ENCODE measurements around the gene OAS3. TPM values are rescaled to one million over a fixed set of nuclear protein-coding genes. Genes with fewer than 3 reads are reported as not detected.

The OAS3 gene
- total RNA-seq, 3 donors from 2014 or later = 5.2 to 15.1 (median 5.9) TPM

DNA sequence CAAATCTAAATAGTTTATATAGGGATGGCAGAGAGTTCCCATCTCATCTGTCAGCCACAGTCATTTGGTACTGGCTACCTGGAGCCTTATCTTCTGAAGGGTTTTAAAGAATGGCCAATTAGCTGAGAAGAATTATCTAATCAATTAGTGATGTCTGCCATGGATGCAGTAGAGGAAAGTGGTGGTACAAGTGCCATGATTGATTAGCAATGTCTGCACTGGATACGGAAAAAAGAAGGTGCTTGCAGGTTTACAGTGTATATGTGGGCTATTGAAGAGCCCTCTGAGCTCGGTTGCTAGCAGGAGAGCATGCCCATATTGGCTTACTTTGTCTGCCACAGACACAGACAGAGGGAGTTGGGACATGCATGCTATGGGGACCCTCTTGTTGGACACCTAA lies 32.1 kb downstream of the OAS3 start:
- Histone ChIP-seq H3K27me3 (no peaks in the 10 kb centered on the region), H3K4me3 (no peak overlapping the region), H3K4me1 (no peaks in the 10 kb centered on the region), H3K36me3 (no peaks in the 10 kb centered on the region), H3K9me3 (no peaks in the 10 kb centered on the region), H3K27ac (no peak overlapping the region)
- DNase-seq (ENCODE audit: low spot score in 2 of 2) = no peak
- TF ChIP-seq POLR2A (IDR thresholded peaks at IDR 0.05) (no peak), POLR2AphosphoS5 (IDR thresholded peaks at IDR 0.05) (no peak)
- TF ChIP-seq, protein P1, sequence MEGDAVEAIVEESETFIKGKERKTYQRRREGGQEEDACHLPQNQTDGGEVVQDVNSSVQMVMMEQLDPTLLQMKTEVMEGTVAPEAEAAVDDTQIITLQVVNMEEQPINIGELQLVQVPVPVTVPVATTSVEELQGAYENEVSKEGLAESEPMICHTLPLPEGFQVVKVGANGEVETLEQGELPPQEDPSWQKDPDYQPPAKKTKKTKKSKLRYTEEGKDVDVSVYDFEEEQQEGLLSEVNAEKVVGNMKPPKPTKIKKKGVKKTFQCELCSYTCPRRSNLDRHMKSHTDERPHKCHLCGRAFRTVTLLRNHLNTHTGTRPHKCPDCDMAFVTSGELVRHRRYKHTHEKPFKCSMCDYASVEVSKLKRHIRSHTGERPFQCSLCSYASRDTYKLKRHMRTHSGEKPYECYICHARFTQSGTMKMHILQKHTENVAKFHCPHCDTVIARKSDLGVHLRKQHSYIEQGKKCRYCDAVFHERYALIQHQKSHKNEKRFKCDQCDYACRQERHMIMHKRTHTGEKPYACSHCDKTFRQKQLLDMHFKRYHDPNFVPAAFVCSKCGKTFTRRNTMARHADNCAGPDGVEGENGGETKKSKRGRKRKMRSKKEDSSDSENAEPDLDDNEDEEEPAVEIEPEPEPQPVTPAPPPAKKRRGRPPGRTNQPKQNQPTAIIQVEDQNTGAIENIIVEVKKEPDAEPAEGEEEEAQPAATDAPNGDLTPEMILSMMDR (IDR thresholded peaks at IDR 0.05) = no peak
- intact Hi-C loops (cut with DNase I; ENCODE audit: low total_unique reads) = loop anchor here (2.0 kb wide), 1 partner anchor 48 kb away; no protein-coding TSS in a partner anchor

DNA sequence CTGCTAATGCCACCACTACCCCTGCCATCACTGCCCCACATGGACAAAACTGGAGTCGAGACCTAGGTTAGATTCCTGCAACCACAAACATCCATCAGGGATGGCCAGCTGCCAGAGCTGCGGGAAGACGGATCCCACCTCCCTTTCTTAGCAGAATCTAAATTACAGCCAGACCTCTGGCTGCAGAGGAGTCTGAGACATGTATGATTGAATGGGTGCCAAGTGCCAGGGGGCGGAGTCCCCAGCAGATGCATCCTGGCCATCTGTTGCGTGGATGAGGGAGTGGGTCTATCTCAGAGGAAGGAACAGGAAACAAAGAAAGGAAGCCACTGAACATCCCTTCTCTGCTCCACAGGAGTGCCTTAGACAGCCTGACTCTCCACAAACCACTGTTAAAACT lies 33.0 kb downstream of the OAS3 start:
- H3K4me1 ChIP-seq = no peaks in the 10 kb centered on the region
- no peaks in the 10 kb centered on the region for H3K27me3 ChIP-seq
- H3K27ac ChIP-seq = no peak overlapping the region
- DNase-seq (ENCODE audit: low spot score in 2 of 2) = no peak
- intact Hi-C loops (cut with DNase I; ENCODE audit: low total_unique reads) = loop anchor here (2.0 kb wide), 1 partner anchor 48 kb away; no protein-coding TSS in a partner anchor
- no peaks in the 10 kb centered on the region for H3K9me3 ChIP-seq
- no peak overlapping the region for H3K4me3 ChIP-seq
- no peaks in the 10 kb centered on the region for H3K36me3 ChIP-seq
- TF ChIP-seq, protein P1 (IDR thresholded peaks at IDR 0.05) = no peak
- no peak for TF ChIP-seq POLR2A (IDR thresholded peaks at IDR 0.05)
- TF ChIP-seq POLR2AphosphoS5 (IDR thresholded peaks at IDR 0.05) = no peak

DNA sequence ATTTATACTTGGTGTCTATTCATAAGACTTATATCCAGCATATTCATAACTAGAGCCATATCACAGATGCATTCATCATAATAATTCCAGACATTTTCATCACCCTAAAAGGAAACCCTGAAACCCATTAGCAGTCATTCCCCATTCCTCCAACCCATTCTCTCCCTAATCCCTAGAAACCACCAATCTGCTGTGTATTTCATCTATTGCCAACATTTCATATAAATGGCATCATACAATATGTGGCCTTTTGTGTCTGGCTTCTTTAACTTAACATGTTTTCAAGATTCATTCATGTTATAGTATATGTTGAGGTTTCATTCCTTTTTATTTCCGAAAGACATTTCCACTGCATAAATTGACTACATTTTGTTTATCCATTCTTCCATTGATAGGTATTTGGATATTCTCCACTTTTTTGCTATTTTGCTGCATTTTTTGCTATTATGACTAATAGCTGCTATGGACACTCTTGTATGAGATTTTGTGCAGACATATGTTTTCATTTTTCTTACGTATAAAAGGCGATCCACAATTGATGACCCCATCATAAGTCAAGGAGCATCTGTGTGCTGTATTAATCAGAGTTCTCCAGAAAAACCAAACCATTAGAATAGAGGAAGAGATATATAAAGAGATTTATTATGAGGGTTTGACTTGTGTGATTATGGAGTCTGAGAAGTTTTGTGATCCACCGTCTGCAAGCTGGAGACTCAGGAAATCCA lies 34.9 kb downstream of the OAS3 start:
- no peak for TF ChIP-seq POLR2AphosphoS5 (IDR thresholded peaks at IDR 0.05)
- TF ChIP-seq POLR2A (IDR thresholded peaks at IDR 0.05) = no peak
- TF ChIP-seq, protein P1 (IDR thresholded peaks at IDR 0.05) = no peak
- Histone ChIP-seq H3K36me3 (no peaks in the 10 kb centered on the region), H3K4me1 (no peaks in the 10 kb centered on the region), H3K9me3 (no peaks in the 10 kb centered on the region), H3K27ac (no peak overlapping the region), H3K27me3 (no peaks in the 10 kb centered on the region), H3K4me3 (no peak overlapping the region)
- intact Hi-C loops (cut with DNase I; ENCODE audit: low total_unique reads) = no loop called here
- no peak for DNase-seq (ENCODE audit: low spot score in 2 of 2)

DNA sequence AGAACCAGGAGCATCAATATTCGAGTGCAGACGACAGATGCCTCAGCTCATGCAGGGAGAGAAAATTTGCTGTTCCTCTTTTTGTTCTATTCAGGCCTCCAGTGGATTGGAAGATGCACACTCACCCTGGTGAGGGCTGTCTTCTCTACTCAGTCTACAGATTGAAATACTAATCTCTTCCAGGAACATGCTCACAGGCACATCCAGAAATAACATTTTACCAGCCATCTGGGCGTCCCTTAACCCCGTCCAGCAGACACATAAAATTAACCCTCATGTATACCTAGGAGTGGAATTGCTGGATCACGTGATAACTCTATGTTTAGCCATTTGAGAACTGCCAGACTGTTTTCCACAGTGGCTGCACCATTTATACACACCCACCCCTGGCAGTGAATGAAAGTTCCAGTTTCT lies 35.6 kb downstream of the OAS3 start:
- no peak for DNase-seq (ENCODE audit: low spot score in 2 of 2)
- TF ChIP-seq, protein P1 (IDR thresholded peaks at IDR 0.05) = no peak
- TF ChIP-seq POLR2AphosphoS5 (IDR thresholded peaks at IDR 0.05) = no peak
- TF ChIP-seq POLR2A (IDR thresholded peaks at IDR 0.05) = no peak
- Histone ChIP-seq H3K27me3 (no peaks in the 10 kb centered on the region), H3K4me1 (no peaks in the 10 kb centered on the region), H3K27ac (no peak overlapping the region), H3K36me3 (no peaks in the 10 kb centered on the region), H3K4me3 (no peak overlapping the region), H3K9me3 (no peaks in the 10 kb centered on the region)
- intact Hi-C loops (cut with DNase I; ENCODE audit: low total_unique reads) = no loop called here

DNA sequence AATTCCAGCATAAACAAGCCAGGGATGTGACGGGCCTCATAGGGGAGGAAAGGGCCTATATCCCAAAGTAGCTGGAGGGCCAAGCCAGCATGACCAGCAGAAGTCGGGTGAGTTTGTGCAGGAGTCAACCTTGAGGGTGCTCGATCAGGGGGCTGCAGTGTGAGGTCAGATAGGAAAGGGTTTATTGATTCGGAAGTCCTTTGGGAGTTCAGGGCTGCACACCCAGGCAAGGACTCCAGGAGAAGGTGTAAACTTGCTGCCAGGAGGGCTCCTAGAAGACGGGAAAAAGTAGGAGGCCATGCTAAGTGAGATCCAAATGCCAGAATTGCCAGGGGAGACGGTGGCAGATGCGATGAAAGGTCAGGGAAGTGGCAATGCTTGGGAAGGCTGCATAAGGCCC lies 36.6 kb downstream of the OAS3 start:
- DNase-seq (ENCODE audit: low spot score in 2 of 2) = no peak
- H3K4me1 ChIP-seq = peaks cover 0 to 5% of the 10 kb centered on the region in 2 donors
- H3K27me3 ChIP-seq = no peaks in the 10 kb centered on the region
- TF ChIP-seq POLR2A (IDR thresholded peaks at IDR 0.05) (no peak), POLR2AphosphoS5 (IDR thresholded peaks at IDR 0.05) (no peak)
- TF ChIP-seq, protein P1 (IDR thresholded peaks at IDR 0.05) = no peak
- intact Hi-C loops (cut with DNase I; ENCODE audit: low total_unique reads) = no loop called here
- H3K9me3 ChIP-seq = no peaks in the 10 kb centered on the region
- no peak overlapping the region for H3K4me3 ChIP-seq
- H3K36me3 ChIP-seq = no peaks in the 10 kb centered on the region
- no peak overlapping the region for H3K27ac ChIP-seq

All from breast epithelium (tissue), 4 donors.